GM19351 (cell line): Measurements from ENCODE around the gene SYPL1.

Experiments
- ATAC-seq: cut with Tn5 transposase; IDR thresholded peaks from one replicate; pipeline ENCODE4 v1.9.1; 2021; ENCODE audit warnings: mild to moderate bottlenecking, moderate library complexity; ENCODE audit not compliant: unreplicated experiment

Gene SYPL1

GRCh38 chr7:106068986-106069385 is 43.1 kb downstream of the SYPL1 start:
- no peak for ATAC-seq

- ATAC-seq: no peak
Observed at GRCh38 chr7:106068538-106068961, 43.6 kb downstream of the SYPL1 start.

GRCh38 chr7:106067678-106068077 is 44.4 kb downstream of the SYPL1 start:
- ATAC-seq: no peak

GRCh38 chr7:106065575-106066500 is 46.3 kb downstream of the SYPL1 start:
- no peak for ATAC-seq

- no peak for ATAC-seq
Observed at GRCh38 chr7:106064771-106065574, 47.1 kb downstream of the SYPL1 start.

GRCh38 chr7:106064316-106064715 is 47.8 kb downstream of the SYPL1 start:
- no peak for ATAC-seq

GRCh38 chr7:106063692-106064091 is 48.4 kb downstream of the SYPL1 start:
- ATAC-seq: no peak

- ATAC-seq: no peak
Observed at GRCh38 chr7:106063024-106063423, 49.1 kb downstream of the SYPL1 start.

- no peak for ATAC-seq
Observed at GRCh38 chr7:106062521-106062931, 49.6 kb downstream of the SYPL1 start.

GRCh38 chr7:106062006-106062405 is 50.1 kb downstream of the SYPL1 start:
- ATAC-seq: no peak

- peak; percentile 35 for ATAC-seq
Observed at GRCh38 chr7:106061301-106061979, 50.7 kb downstream of the SYPL1 start.

GRCh38 chr7:106060394-106060920 is 51.7 kb downstream of the SYPL1 start:
- no peak for ATAC-seq

GRCh38 chr7:106059556-106059955 is 52.6 kb downstream of the SYPL1 start:
- no peak for ATAC-seq

GRCh38 chr7:106058928-106059324 is 53.2 kb downstream of the SYPL1 start:
- no peak for ATAC-seq

GRCh38 chr7:106057962-106058927 is 53.9 kb downstream of the SYPL1 start:
- ATAC-seq: peak; percentile 60

- ATAC-seq: no peak
Observed at GRCh38 chr7:106057204-106057961, 54.7 kb downstream of the SYPL1 start.

GRCh38 chr7:106056513-106057203 is 55.5 kb downstream of the SYPL1 start:
- ATAC-seq: peak; percentile 33

- no peak for ATAC-seq
Observed at GRCh38 chr7:106054971-106055532, 57.1 kb downstream of the SYPL1 start.
